Sigmoid colon (tissue), 3 donors: ENCODE results near the gene ZBED3.

Experiments used
- POLR2A ChIP-seq, 2 donors: fragments of 450-650 bp; IDR thresholded peaks; one replicate each; pipeline ENCODE4 v1.6.1; 2016; ENCODE audit warnings: antibody characterized with exemption in 2 of 2, mild to moderate bottlenecking in 2 of 2, moderate library complexity in 2 of 2
- TF ChIP-seq, protein P1 (sequence below), 4 experiments: fragments of 450-650 bp in 3 of 4; fragments of 200-600 bp in 1 of 4; IDR thresholded peaks; one replicate each; pipeline ENCODE4 v1.5.1; 2016 to 2019; ENCODE audit warnings: antibody characterized with exemption in 4 of 4, mild to moderate bottlenecking in 3 of 4, moderate library complexity in 2 of 4

DNA sequence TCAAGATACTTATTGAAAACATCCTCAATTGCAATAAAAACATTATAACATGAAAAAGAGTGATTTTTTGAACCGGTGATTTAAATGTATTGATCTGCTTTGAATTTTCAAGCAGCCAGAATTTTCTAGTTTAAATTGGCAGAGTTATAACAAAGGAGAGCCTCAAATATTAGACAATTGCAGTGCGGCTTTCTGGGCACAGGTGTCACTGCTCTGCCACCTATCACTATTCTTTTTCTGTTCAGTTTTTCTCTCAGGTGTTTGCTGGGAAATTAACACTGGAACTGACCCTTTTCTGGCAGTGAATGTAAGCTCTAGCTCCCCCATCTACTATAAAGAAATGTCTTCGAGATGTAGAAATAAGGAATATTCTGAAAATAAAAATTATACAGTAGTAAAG lies 23.0 kb downstream of the ZBED3 start:
- TF ChIP-seq, protein P1, sequence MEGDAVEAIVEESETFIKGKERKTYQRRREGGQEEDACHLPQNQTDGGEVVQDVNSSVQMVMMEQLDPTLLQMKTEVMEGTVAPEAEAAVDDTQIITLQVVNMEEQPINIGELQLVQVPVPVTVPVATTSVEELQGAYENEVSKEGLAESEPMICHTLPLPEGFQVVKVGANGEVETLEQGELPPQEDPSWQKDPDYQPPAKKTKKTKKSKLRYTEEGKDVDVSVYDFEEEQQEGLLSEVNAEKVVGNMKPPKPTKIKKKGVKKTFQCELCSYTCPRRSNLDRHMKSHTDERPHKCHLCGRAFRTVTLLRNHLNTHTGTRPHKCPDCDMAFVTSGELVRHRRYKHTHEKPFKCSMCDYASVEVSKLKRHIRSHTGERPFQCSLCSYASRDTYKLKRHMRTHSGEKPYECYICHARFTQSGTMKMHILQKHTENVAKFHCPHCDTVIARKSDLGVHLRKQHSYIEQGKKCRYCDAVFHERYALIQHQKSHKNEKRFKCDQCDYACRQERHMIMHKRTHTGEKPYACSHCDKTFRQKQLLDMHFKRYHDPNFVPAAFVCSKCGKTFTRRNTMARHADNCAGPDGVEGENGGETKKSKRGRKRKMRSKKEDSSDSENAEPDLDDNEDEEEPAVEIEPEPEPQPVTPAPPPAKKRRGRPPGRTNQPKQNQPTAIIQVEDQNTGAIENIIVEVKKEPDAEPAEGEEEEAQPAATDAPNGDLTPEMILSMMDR (IDR thresholded peaks at IDR 0.05) = no peak
- no peak for TF ChIP-seq POLR2A (IDR thresholded peaks at IDR 0.05)
